K562 (cell line): Measurements from ENCODE around the gene POTEF. TPM values are rescaled to one million over a fixed set of nuclear protein-coding genes. Genes with fewer than 3 reads are reported as not detected.
"Not testable (repeated sequence)": the region's sequence is repeated elsewhere in the genome, so short reads cannot be mapped to it uniquely, and the experiment has no call there.

ENCODE experiments used
- ATAC-seq: fragments of 200-7000 bp; cut with Tn5 transposase; 3 replicates; pipeline ENCODE4 v1.9.1; 2020; ENCODE audit warnings: moderate library complexity
- BruUV-seq: library from RNA; stranded (reverse); fragments of 400-500 nt; replicated peaks from 2 replicates; lab custom pipeline; 2021; lab: Mats Ljungman, UMichigan
- CTCF ChIA-PET: fragments of 300-600 bp; formaldehyde crosslinking; extraction: SDS; loops from one replicate; lab custom pipeline; 2021; ENCODE audit warnings: low intra/inter-chr PET ratio; lab: Yijun Ruan, JAX
- POLR2A ChIA-PET: fragments of 300-600, 350-650 bp; sonication (Branson Sonifier 250); formaldehyde crosslinking; extraction: SDS; loops from one replicate; lab custom pipeline; 2021; ENCODE audit warnings: antibody characterized with exemption, inconsistent platforms; lab: Yijun Ruan, JAX
- DNase-seq, 4 experiments: peaks; one replicate each; pipeline versions ENCODE4 v3.0.0 to v3.0.0-alpha.2; 2011 to 2018; ENCODE audit warnings: low spot score in 3 of 4, mixed read lengths in 3 of 4; ENCODE audit errors: extremely low read depth in 1 of 4
- FAIRE-seq: peaks from 2 replicates; lab custom pipeline; 2011; peaks lifted over from hg19 to GRCh38; lab: Jason Lieb, UNC
- H2AFZ ChIP-seq: 2 replicates; pipeline ENCODE4 v1.6.0; 2011; ENCODE audit warnings: low read depth, low read length, control low read depth, inconsistent platforms
- H3K27ac ChIP-seq: fragments of 200-600 bp; 3 replicates; pipeline ENCODE4 v1.8.0; 2011; ENCODE audit warnings: low read depth, mild to moderate bottlenecking, control low read depth, inconsistent platforms, low read length, moderate library complexity, mixed read lengths; ENCODE audit errors: extremely low read depth
- H3K27me3 ChIP-seq, 2 experiments: fragments of 300-600 bp in 1 of 2; 2 replicates in 1 of 2; 3 replicates in 1 of 2; pipeline versions ENCODE4 v1.6.0 to v1.8.0; 2011; ENCODE audit warnings: inconsistent platforms in 2 of 2, low read length in 2 of 2, mild to moderate bottlenecking in 1 of 2, mixed read lengths in 1 of 2, moderate library complexity in 1 of 2; ENCODE audit not compliant: control insufficient read depth in 2 of 2, insufficient read depth in 2 of 2
- H3K36me3 ChIP-seq: fragments of 300-600 bp; 3 replicates; pipeline ENCODE4 v1.8.0; 2011; ENCODE audit warnings: mild to moderate bottlenecking, low read length, inconsistent platforms; ENCODE audit not compliant: control insufficient read depth, insufficient read depth
- H3K4me1 ChIP-seq, 2 experiments: fragments of 200-600 bp in 1 of 2; replicated peaks in 1 of 2; 2 replicates in 1 of 2; 3 replicates in 1 of 2; pipeline versions ENCODE4 v1.5.1 to v1.8.0; 2011; ENCODE audit warnings: inconsistent platforms in 2 of 2, low read length in 2 of 2, mild to moderate bottlenecking in 1 of 2, mixed read lengths in 1 of 2, moderate library complexity in 1 of 2; ENCODE audit not compliant: control insufficient read depth in 2 of 2, insufficient read depth in 2 of 2
- H3K4me2 ChIP-seq: 2 replicates; pipeline ENCODE4 v1.6.1; 2011; ENCODE audit warnings: low read length, control low read depth, inconsistent platforms, mixed read lengths; ENCODE audit not compliant: insufficient read depth
- H3K4me3 ChIP-seq: fragments of 200-600 bp; sonication (generic), shearing (Covaris generic); 2 replicates; pipeline ENCODE4 v1.5.1; 2016; ENCODE audit warnings: control low read depth, inconsistent platforms
- H3K79me2 ChIP-seq: fragments of 200-600 bp; 3 replicates; pipeline ENCODE4 v1.8.0; 2011; ENCODE audit warnings: low read length, inconsistent platforms; ENCODE audit not compliant: control insufficient read depth, insufficient read depth
- H3K9ac ChIP-seq, 2 experiments: 2 replicates each; pipeline versions ENCODE4 v1.6.0 to v1.6.1; 2011; ENCODE audit warnings: low read depth in 2 of 2, low read length in 2 of 2, control low read depth in 1 of 2, inconsistent platforms in 1 of 2, mild to moderate bottlenecking in 1 of 2, mixed read lengths in 1 of 2; ENCODE audit not compliant: insufficient read depth in 1 of 2
- H3K9me1 ChIP-seq: one replicate; pipeline ENCODE4 v1.6.0; 2011; ENCODE audit warnings: inconsistent platforms, mild to moderate bottlenecking, low read length, moderate library complexity; ENCODE audit not compliant: control insufficient read depth, insufficient read depth
- H3K9me3 ChIP-seq: replicated peaks from 2 replicates; pipeline ENCODE4 v1.5.1; 2011; ENCODE audit warnings: low read depth, low read length, inconsistent platforms; ENCODE audit not compliant: control insufficient read depth, insufficient read depth
- H4K20me1 ChIP-seq: replicated peaks from 2 replicates; pipeline ENCODE4 v1.6.1; 2011; ENCODE audit warnings: low read length, inconsistent platforms, mixed read lengths; ENCODE audit not compliant: control insufficient read depth, insufficient read depth
- CXXC5 ChIP-seq: fragments of 250-450 bp; sonication (Bioruptor Pico); IDR thresholded peaks from 2 replicates; pipeline ENCODE4 v1.8.0; 2022; ENCODE audit warnings: inconsistent platforms, mild to moderate bottlenecking, moderate library complexity
- EGR1 ChIP-seq: fragments of 450-650 bp; conservative IDR thresholded peaks from 2 replicates; pipeline ENCODE4 v1.6.1; 2017; ENCODE audit warnings: mild to moderate bottlenecking
- MEIS2 ChIP-seq: fragments of 450-650 bp; IDR thresholded peaks from 2 replicates; pipeline ENCODE4 v1.6.1; 2014; ENCODE audit warnings: mild to moderate bottlenecking; ENCODE audit not compliant: partially characterized antibody
- NRF1 ChIP-seq, 2 experiments: fragments of 450-650 bp; IDR thresholded peaks in 1 of 2; conservative IDR thresholded peaks in 1 of 2; 2 replicates each; pipeline ENCODE4 v1.6.1; 2014; ENCODE audit warnings: mild to moderate bottlenecking in 2 of 2
- PBX2 ChIP-seq, 2 experiments: IDR thresholded peaks in 1 of 2; conservative IDR thresholded peaks in 1 of 2; 2 replicates each; pipeline ENCODE4 v1.6.1; 2016; ENCODE audit warnings: low read depth in 2 of 2, mild to moderate bottlenecking in 1 of 2, missing compliant biosample characterization in 1 of 2, missing genetic modification characterization in 1 of 2, moderate library complexity in 1 of 2
- PKNOX1 ChIP-seq: fragments of 450-650 bp; IDR thresholded peaks from 2 replicates; pipeline ENCODE4 v1.6.1; 2016
- POLR2G ChIP-seq: fragments of 200-400 bp; formaldehyde crosslinking; IDR thresholded peaks from 2 replicates; pipeline ENCODE4 v1.6.1; 2017; ENCODE audit warnings: low read depth, mild to moderate bottlenecking, antibody characterized with exemption, low read length, moderate library complexity
- RFX1 ChIP-seq: fragments of 450-650 bp; IDR thresholded peaks from 2 replicates; pipeline ENCODE4 v1.6.1; 2016; ENCODE audit warnings: mild to moderate bottlenecking, moderate library complexity
- SMAD4 ChIP-seq: fragments of 250-450 bp; sonication (Bioruptor Pico); conservative IDR thresholded peaks from 2 replicates; pipeline ENCODE4 v1.8.0; 2021; ENCODE audit warnings: inconsistent platforms, mild to moderate bottlenecking, moderate library complexity
- WGBS: fragments of 100-300 bp; shearing (Covaris generic); methylation state at CpG from one replicate; pipeline ENCODE4 v1.1.6; 2016; ENCODE audit warnings: low coverage, mixed read lengths; ENCODE audit not compliant: insufficient coverage; ENCODE audit errors: missing lambda C conversion rate; 5-methylcytosine and 5-hydroxymethylcytosine counted together
- in situ Hi-C: fragments of 300-500 bp; cut with MboI; formaldehyde crosslinking; loops from 4 replicates; pipeline ENCODE4 v1.15.0; 2018; ENCODE audit warnings: inconsistent platforms, mixed read lengths
- intact Hi-C: fragments of 100-400 bp; cut with micrococcal nuclease; formaldehyde crosslinking; loops from 2 replicates; pipeline ENCODE4 v1.14.2; 2022
- polyA plus RNA-seq, 8 experiments: library from polyadenylated mRNA; depleted of rRNA in 4 of 8; stranded (reverse) in 5 of 8; unstranded in 3 of 8; fragments of >200 nt; fragmentation: Nextera tagmentation in 2 of 8; fragmentation: Illumina TruSeq in 1 of 8; extraction: Ambion mirVana in 2 of 8; extraction: Trizol in 1 of 8; gene quantifications; 2 replicates each; pipeline versions ENCODE4 v1.2.1 to v1.2.3, GENCODE V29; 2011 to 2014; ENCODE audit warnings: inconsistent platforms in 1 of 8, missing spikeins in 1 of 8
- total RNA-seq, 7 experiments: library from RNA; depleted of rRNA in 6 of 7; stranded (reverse); fragments of >200 nt in 6 of 7; fragmentation: Illumina TruSeq in 2 of 7; extraction: Trizol in 2 of 7; gene quantifications; 2 replicates each; pipeline versions ENCODE4 v1.2.1 to v1.2.3, GENCODE V29; 2011 to 2021; ENCODE audit warnings: low replicate concordance in 1 of 7

The POTEF gene
- total and polyA plus RNA-seq, 9 of the 15 experiments (the other 6 are each of a cell fraction or from before 2014, with no cell fraction given) = 0.04 to 2.2 (median 0.27) TPM; not detected in 1

- Histone ChIP-seq H3K4me1 (peaks cover 0 to 11% of the 10 kb centered on the region in 2 experiments; a peak in 2 of 5 replicates), H3K9ac (peak within 1 kb of the TSS in 1 of 2 experiments; percentile 45; a peak in 1 of 4 replicates), H3K4me3 (peak within 1 kb of the TSS; percentile 18; the same call in 1 of the 2 replicates)
- CTCF ChIA-PET; H3K9me1 ChIP-seq; H3K27me3 ChIP-seq; H3K27ac ChIP-seq; H3K9me3 ChIP-seq; H3K79me2 ChIP-seq; H3K36me3 ChIP-seq; FAIRE-seq; intact Hi-C loops; H3K4me2 ChIP-seq; H2AFZ ChIP-seq; POLR2A ChIA-PET; H4K20me1 ChIP-seq; BruUV-seq; TF ChIP-seq PBX2 (CRISPR knock-in tag; IDR thresholded peaks at IDR 0.05; ENCODE audit: low read depth): not testable (repeated sequence)
- DNase-seq (peak in 1 of 4 experiments; percentile 60), ATAC-seq (peak; percentile 79)
- in situ Hi-C loops = loop anchor here (5.0 kb wide), 1 partner anchor 1377 kb away; no protein-coding TSS in a partner anchor
- 22% methylated on average over 16 of the region's 30 CpGs for WGBS
- TF ChIP-seq POLR2G = peak; percentile 59
- peak; percentile 91 for TF ChIP-seq RFX1
- peak; percentile 54 for TF ChIP-seq PBX2 (tag; conservative IDR thresholded peaks at IDR 0.05; ENCODE audit: low read depth)
- TF ChIP-seq MEIS2 = peak; percentile 87
- 0 out of 2 replicates have a peak, but pooled peaks have one; percentile 16 for TF ChIP-seq CXXC5 (CRISPR knock-in tag)
- peak; percentile 90 for TF ChIP-seq PKNOX1
- 0 out of 2 replicates have a peak, but pooled peaks have one; percentile 20 for TF ChIP-seq SMAD4 (CRISPR knock-in tag)
- TF ChIP-seq NRF1 (conservative IDR thresholded peaks at IDR 0.05 in 1 of 2, IDR thresholded peaks at IDR 0.05 in 1 of 2) = peak in 1 of 2 experiments; percentile 18; a peak in 2 of 4 replicates
- TF ChIP-seq EGR1 = peak; percentile 60
Observed at GRCh38 chr2:130145006-130145414, 16.0 kb upstream of the POTEF start, which contains the start of gene CCDC74B. CCDC74B (minus strand) TSS chr2:130145112; CDS start chr2:130144996, 116 bp downstream.
